CD4-positive, CD25-positive, alpha-beta regulatory T cell (primary cell): ENCODE data around the gene WNT5A. TPM values are rescaled to one million over a fixed set of nuclear protein-coding genes. Genes with fewer than 3 reads are reported as not detected.

ENCODE experiments used
- ATAC-seq, 2 donors: fragments of 150-1000 bp; cut with Tn5 transposase; one replicate each; pipeline ENCODE4 v1.10.0; 2021; ENCODE audit warnings: low read depth in 2 of 2, moderate number of reproducible peaks in 2 of 2, moderate library complexity in 1 of 2
- DNase-seq, 3 donors: peaks; one replicate each; pipeline versions ENCODE4 v3.0.0 to v3.0.0-alpha.2; 2012 to 2022; ENCODE audit warnings: mixed read lengths in 1 of 3
- H3K27ac ChIP-seq: one replicate; pipeline ENCODE4 v1.7.0; 2013; ENCODE audit warnings: mild to moderate bottlenecking, low read length; ENCODE audit not compliant: insufficient read depth, poor library complexity, severe bottlenecking
- H3K27me3 ChIP-seq: one replicate; pipeline ENCODE4 v1.7.0; 2013; ENCODE audit warnings: low read length; ENCODE audit not compliant: control insufficient read depth, insufficient read depth
- H3K36me3 ChIP-seq: one replicate; pipeline ENCODE4 v1.7.0; 2013; ENCODE audit warnings: mild to moderate bottlenecking, low read length, moderate library complexity; ENCODE audit not compliant: control insufficient read depth, insufficient read depth
- H3K4me1 ChIP-seq: 2 replicates; pipeline ENCODE4 v1.7.0; 2013; ENCODE audit warnings: mild to moderate bottlenecking, low read length; ENCODE audit not compliant: insufficient read depth, control insufficient read depth, poor library complexity, severe bottlenecking
- H3K4me3 ChIP-seq: one replicate; pipeline ENCODE4 v1.7.0; 2013; ENCODE audit warnings: low read depth, mild to moderate bottlenecking, low read length, moderate library complexity
- H3K9me3 ChIP-seq, 2 experiments: 1 replicate in 1 of 2; 2 replicates in 1 of 2; pipeline ENCODE4 v1.7.0; 2013; ENCODE audit warnings: low read length in 2 of 2, mild to moderate bottlenecking in 1 of 2, moderate library complexity in 1 of 2; ENCODE audit not compliant: control insufficient read depth in 2 of 2
- H3K27ac Mint-ChIP-seq, 3 donors: one replicate each; pipeline ENCODE4 v1.8.0; 2020 to 2022; ENCODE audit warnings: mild to moderate bottlenecking in 3 of 3, mixed read lengths in 3 of 3, moderate library complexity in 2 of 3
- H3K27me3 Mint-ChIP-seq: one replicate; pipeline ENCODE4 v1.8.0; 2022; ENCODE audit warnings: mild to moderate bottlenecking, mixed read lengths
- H3K36me3 Mint-ChIP-seq: one replicate; pipeline ENCODE4 v1.8.0; 2020; ENCODE audit warnings: mixed read lengths
- H3K4me1 Mint-ChIP-seq, 4 donors: one replicate each; pipeline ENCODE4 v1.8.0; 2020 to 2022; ENCODE audit warnings: mixed read lengths in 4 of 4, mild to moderate bottlenecking in 1 of 4
- H3K4me3 Mint-ChIP-seq, 4 donors: one replicate each; pipeline ENCODE4 v1.8.0; 2020 to 2022; ENCODE audit warnings: mild to moderate bottlenecking in 4 of 4, mixed read lengths in 4 of 4, moderate library complexity in 3 of 4
- H3K9me3 Mint-ChIP-seq, 7 donors: one replicate each; pipeline ENCODE4 v1.8.0; 2020 to 2022; ENCODE audit warnings: mixed read lengths in 7 of 7, mild to moderate bottlenecking in 3 of 7, moderate library complexity in 2 of 7
- polyA plus RNA-seq, 4 donors: library from polyadenylated mRNA; unstranded; fragments of 300-500 nt; fragmentation: Illumina TruSeq; gene quantifications; one replicate each; pipeline ENCODE4 v1.2.3, GENCODE V29; 2021
- total RNA-seq: library from RNA; stranded (reverse); gene quantifications from one replicate; pipeline ENCODE4 v1.2.3, GENCODE V29; 2022

WNT5A gene
- total and polyA plus RNA-seq, 5 donors from 2014 or later = not detected

- peaks cover 3% of the 10 kb centered on the region for H3K4me1 ChIP-seq
- no peak overlapping the region for H3K27ac ChIP-seq
- Mint-ChIP-seq H3K36me3 (no peaks in the 10 kb centered on the region), H3K4me3 (no peak overlapping the region), H3K27me3 (peaks cover 43% of the 10 kb centered on the region), H3K4me1 (peaks cover 0 to 11% (median 6%) of the 10 kb centered on the region in 4 donors), H3K9me3 (peaks cover 0 to 5% (median 0%) of the 10 kb centered on the region in 7 donors), H3K27ac (no peak overlapping the region)
- no peak for DNase-seq
- H3K9me3 ChIP-seq = no peaks in the 10 kb centered on the region
- no peak for ATAC-seq
- H3K27me3 ChIP-seq = peaks cover 8% of the 10 kb centered on the region
- no peak overlapping the region for H3K4me3 ChIP-seq
- no peaks in the 10 kb centered on the region for H3K36me3 ChIP-seq
These were observed 3.3 kb upstream of the WNT5A start for GRCh38 chr3:55490276-55490913.

GRCh38 chr3:55489798-55490132, 2.7 kb upstream of the WNT5A start:
- H3K4me1 ChIP-seq = peaks cover 3% of the 10 kb centered on the region
- no peak overlapping the region for H3K4me3 Mint-ChIP-seq
- no peak for DNase-seq
- peaks cover 48% of the 10 kb centered on the region for H3K27me3 Mint-ChIP-seq
- no peak for ATAC-seq
- no peaks in the 10 kb centered on the region for H3K36me3 ChIP-seq
- H3K9me3 ChIP-seq = no peaks in the 10 kb centered on the region
- H3K4me1 Mint-ChIP-seq = peaks cover 0 to 11% (median 7%) of the 10 kb centered on the region in 4 donors
- peaks cover 8% of the 10 kb centered on the region for H3K27me3 ChIP-seq
- H3K27ac ChIP-seq = no peak overlapping the region
- H3K4me3 ChIP-seq = no peak overlapping the region
- no peak overlapping the region for H3K27ac Mint-ChIP-seq
- H3K36me3 Mint-ChIP-seq = no peaks in the 10 kb centered on the region
- H3K9me3 Mint-ChIP-seq = peaks cover 0 to 6% (median 0%) of the 10 kb centered on the region in 7 donors

- H3K27ac Mint-ChIP-seq = no peak overlapping the region
These were observed 1.4 kb upstream of the WNT5A start for GRCh38 chr3:55488398-55489055.

GRCh38 chr3:55487381-55488241, 505 bp upstream of the WNT5A start:
- Histone ChIP-seq H3K9me3 (no peaks in the 10 kb centered on the region), H3K27ac (no peak overlapping the region), H3K4me3 (no peak overlapping the region), H3K36me3 (no peaks in the 10 kb centered on the region), H3K27me3 (peaks cover 10% of the 10 kb centered on the region), H3K4me1 (peaks cover 3% of the 10 kb centered on the region)
- Mint-ChIP-seq H3K9me3 (peaks cover 0 to 4% (median 0%) of the 10 kb centered on the region in 7 donors), H3K36me3 (no peaks in the 10 kb centered on the region), H3K27ac (no peak overlapping the region), H3K4me3 (peak overlapping the region in 2 of 4 donors; percentile 28 to 59), H3K27me3 (peaks cover 70% of the 10 kb centered on the region), H3K4me1 (peaks cover 0 to 13% (median 8%) of the 10 kb centered on the region in 4 donors)
- ATAC-seq (no peak), DNase-seq (peak in 1 of 3 donors; percentile 9)

More at GRCh38 chr3:55488398-55489055, 1.4 kb upstream of the WNT5A start:
- H3K36me3 ChIP-seq = no peaks in the 10 kb centered on the region
- H3K9me3 ChIP-seq = no peaks in the 10 kb centered on the region
- no peak overlapping the region for H3K4me3 ChIP-seq
- no peaks in the 10 kb centered on the region for H3K36me3 Mint-ChIP-seq
- H3K4me1 Mint-ChIP-seq = peaks cover 0 to 11% (median 7%) of the 10 kb centered on the region in 4 donors
- peaks cover 61% of the 10 kb centered on the region for H3K27me3 Mint-ChIP-seq
- ATAC-seq (no peak), DNase-seq (peak in 1 of 3 donors; percentile 5)
- H3K27me3 ChIP-seq = peaks cover 10% of the 10 kb centered on the region
- peak overlapping the region in 2 of 4 donors; percentile 22 to 54 for H3K4me3 Mint-ChIP-seq
- H3K9me3 Mint-ChIP-seq = peaks cover 0 to 6% (median 0%) of the 10 kb centered on the region in 7 donors
- no peak overlapping the region for H3K27ac ChIP-seq
- peaks cover 3% of the 10 kb centered on the region for H3K4me1 ChIP-seq

- no peaks in the 10 kb centered on the region for H3K9me3 ChIP-seq
- Mint-ChIP-seq H3K27ac (no peak overlapping the region), H3K4me3 (peak overlapping the region in 2 of 4 donors; percentile 9 to 61), H3K27me3 (peaks cover 79% of the 10 kb centered on the region), H3K4me1 (peaks cover 0 to 13% (median 8%) of the 10 kb centered on the region in 4 donors), H3K9me3 (peaks cover 0 to 4% (median 0%) of the 10 kb centered on the region in 7 donors), H3K36me3 (no peaks in the 10 kb centered on the region)
- DNase-seq (no peak), ATAC-seq (no peak)
- no peak overlapping the region for H3K27ac ChIP-seq
- H3K27me3 ChIP-seq = peaks cover 10% of the 10 kb centered on the region
- no peak overlapping the region for H3K4me3 ChIP-seq
- H3K4me1 ChIP-seq = peaks cover 3% of the 10 kb centered on the region
- no peaks in the 10 kb centered on the region for H3K36me3 ChIP-seq
These were observed 827 bp downstream of the WNT5A start for GRCh38 chr3:55486101-55486856.

- Histone ChIP-seq H3K36me3 (no peaks in the 10 kb centered on the region), H3K27ac (no peak overlapping the region), H3K9me3 (no peaks in the 10 kb centered on the region), H3K4me1 (peaks cover 3% of the 10 kb centered on the region), H3K27me3 (peaks cover 12% of the 10 kb centered on the region), H3K4me3 (no peak overlapping the region)
- no peak for ATAC-seq
- no peak overlapping the region for H3K27ac Mint-ChIP-seq
- DNase-seq = peak in 1 of 3 donors; percentile 44
- H3K36me3 Mint-ChIP-seq = no peaks in the 10 kb centered on the region
- peaks cover 0 to 4% (median 0%) of the 10 kb centered on the region in 7 donors for H3K9me3 Mint-ChIP-seq
- H3K4me1 Mint-ChIP-seq = peaks cover 0 to 13% (median 8%) of the 10 kb centered on the region in 4 donors
- H3K27me3 Mint-ChIP-seq = peaks cover 84% of the 10 kb centered on the region
- peak overlapping the region in 2 of 4 donors; percentile 48 to 56 for H3K4me3 Mint-ChIP-seq
These were observed 2.0 kb downstream of the WNT5A start for GRCh38 chr3:55484801-55485791.
